ENCODE data around the gene VPS35L. TPM values are rescaled to one million over a fixed set of nuclear protein-coding genes. Genes with fewer than 3 reads are reported as not detected.

The VPS35L gene
- total RNA-seq, 1 donor from 2014 or later: 23.8 TPM

DNA sequence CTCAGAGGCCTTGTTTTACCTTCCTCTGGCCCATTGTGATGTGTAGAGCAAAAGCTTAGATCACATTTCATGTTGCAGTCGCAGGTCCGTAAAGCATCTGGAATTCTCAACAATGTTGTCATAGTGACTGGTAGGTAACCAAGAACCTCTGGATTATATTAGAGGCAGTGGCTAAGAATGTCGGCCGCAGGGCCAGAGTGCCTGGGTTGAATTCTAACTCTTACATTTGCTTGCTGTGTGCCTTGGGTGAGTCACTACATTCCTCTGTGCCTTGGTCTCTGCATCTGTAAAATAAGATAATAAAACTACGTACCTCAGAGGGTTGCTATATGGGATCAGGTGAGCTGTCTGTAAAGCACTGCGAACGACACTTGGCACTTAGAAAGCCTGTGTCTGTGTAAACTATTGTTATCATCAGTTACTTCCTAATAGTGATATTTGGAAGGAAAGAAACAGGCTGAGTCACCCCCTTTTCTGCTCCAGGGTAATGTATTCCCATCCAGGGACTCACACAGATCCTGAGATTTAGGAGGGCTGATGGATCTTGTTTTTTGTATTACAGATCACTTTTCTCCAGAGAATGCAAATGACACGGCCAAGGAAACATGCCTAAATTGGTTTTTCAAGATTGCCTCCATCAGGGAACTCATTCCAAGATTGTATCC lies 52.2 kb downstream of the VPS35L start:
- no peak for DNase-seq
- TF ChIP-seq, protein P1, sequence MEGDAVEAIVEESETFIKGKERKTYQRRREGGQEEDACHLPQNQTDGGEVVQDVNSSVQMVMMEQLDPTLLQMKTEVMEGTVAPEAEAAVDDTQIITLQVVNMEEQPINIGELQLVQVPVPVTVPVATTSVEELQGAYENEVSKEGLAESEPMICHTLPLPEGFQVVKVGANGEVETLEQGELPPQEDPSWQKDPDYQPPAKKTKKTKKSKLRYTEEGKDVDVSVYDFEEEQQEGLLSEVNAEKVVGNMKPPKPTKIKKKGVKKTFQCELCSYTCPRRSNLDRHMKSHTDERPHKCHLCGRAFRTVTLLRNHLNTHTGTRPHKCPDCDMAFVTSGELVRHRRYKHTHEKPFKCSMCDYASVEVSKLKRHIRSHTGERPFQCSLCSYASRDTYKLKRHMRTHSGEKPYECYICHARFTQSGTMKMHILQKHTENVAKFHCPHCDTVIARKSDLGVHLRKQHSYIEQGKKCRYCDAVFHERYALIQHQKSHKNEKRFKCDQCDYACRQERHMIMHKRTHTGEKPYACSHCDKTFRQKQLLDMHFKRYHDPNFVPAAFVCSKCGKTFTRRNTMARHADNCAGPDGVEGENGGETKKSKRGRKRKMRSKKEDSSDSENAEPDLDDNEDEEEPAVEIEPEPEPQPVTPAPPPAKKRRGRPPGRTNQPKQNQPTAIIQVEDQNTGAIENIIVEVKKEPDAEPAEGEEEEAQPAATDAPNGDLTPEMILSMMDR (IDR thresholded peaks at IDR 0.05; ENCODE audit: borderline replicate concordance): no peak
- Histone ChIP-seq H3K27ac (replicated peaks) (no peak overlapping the region), H3K4me3 (no peak overlapping the region), H3K4me1 (peaks cover 25% of the 10 kb centered on the region), H3K27me3 (ENCODE audit: low read depth) (no peaks in the 10 kb centered on the region), H3K9me3 (replicated peaks) (no peaks in the 10 kb centered on the region), H3K36me3 (peaks cover 63% of the 10 kb centered on the region)
- intact Hi-C loops (cut with micrococcal nuclease): no loop called here

DNA sequence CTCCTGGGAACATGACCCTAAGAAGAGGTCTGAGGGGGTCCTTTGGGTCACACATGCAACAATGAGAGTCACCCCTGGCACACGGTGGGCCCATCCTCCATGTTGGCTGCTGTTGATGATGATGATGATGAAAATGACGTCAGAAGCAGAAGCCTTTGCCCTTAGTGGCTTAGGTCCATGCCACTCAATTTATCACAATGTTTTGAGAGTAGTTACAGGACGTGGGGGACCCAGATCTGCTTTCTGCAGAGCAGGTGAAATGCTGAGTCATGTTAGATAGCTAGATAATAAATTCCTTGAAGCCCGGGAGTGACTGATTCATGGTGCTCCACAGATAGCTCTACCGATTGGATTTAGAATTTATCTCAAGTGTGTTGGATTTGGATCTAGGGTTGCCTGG lies 53.9 kb downstream of the VPS35L start:
- Histone ChIP-seq H3K4me3 (no peak overlapping the region), H3K9me3 (replicated peaks) (no peaks in the 10 kb centered on the region), H3K27me3 (ENCODE audit: low read depth) (no peaks in the 10 kb centered on the region), H3K27ac (replicated peaks) (no peak overlapping the region), H3K4me1 (peaks cover 23% of the 10 kb centered on the region), H3K36me3 (peaks cover 69% of the 10 kb centered on the region)
- TF ChIP-seq, protein P1 (IDR thresholded peaks at IDR 0.05; ENCODE audit: borderline replicate concordance): no peak
- intact Hi-C loops (cut with micrococcal nuclease): no loop called here
- no peak for DNase-seq

GRCh38 chr16:19610200-19610599 lies 54.7 kb downstream of the VPS35L start:
- intact Hi-C loops (cut with micrococcal nuclease): no loop called here
- H3K4me3 ChIP-seq: no peak overlapping the region
- DNase-seq: no peak
- no peaks in the 10 kb centered on the region for H3K9me3 ChIP-seq (replicated peaks)
- TF ChIP-seq, protein P1 (IDR thresholded peaks at IDR 0.05; ENCODE audit: borderline replicate concordance): no peak
- peaks cover 69% of the 10 kb centered on the region for H3K36me3 ChIP-seq
- no peak overlapping the region for H3K27ac ChIP-seq (replicated peaks)
- no peaks in the 10 kb centered on the region for H3K27me3 ChIP-seq (ENCODE audit: low read depth)
- peaks cover 16% of the 10 kb centered on the region for H3K4me1 ChIP-seq

DNA sequence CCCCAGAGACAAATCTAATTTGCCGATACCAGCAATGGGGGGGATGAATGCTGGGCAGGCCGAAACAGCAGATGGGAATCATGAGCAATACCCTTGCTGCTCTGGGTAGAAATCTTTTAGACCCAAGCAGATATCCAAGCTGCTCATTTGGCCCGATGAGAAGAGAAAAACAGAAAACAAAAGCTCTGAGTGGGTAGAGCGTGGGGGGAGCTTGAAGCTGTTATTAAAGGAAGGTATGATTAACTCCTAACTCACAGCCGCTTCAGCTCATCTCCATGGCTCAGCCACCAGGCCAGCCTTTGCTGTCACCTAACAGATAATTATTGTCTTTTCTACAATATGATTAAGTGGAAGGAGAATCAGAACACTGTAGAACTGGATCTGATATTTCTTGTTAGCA lies 58.3 kb downstream of the VPS35L start:
- Histone ChIP-seq H3K9me3 (replicated peaks) (no peaks in the 10 kb centered on the region), H3K4me1 (no peaks in the 10 kb centered on the region), H3K36me3 (peaks cover 77% of the 10 kb centered on the region), H3K27me3 (ENCODE audit: low read depth) (no peaks in the 10 kb centered on the region), H3K4me3 (no peak overlapping the region), H3K27ac (replicated peaks) (no peak overlapping the region)
- intact Hi-C loops (cut with micrococcal nuclease): no loop called here
- no peak for DNase-seq
- TF ChIP-seq, protein P1 (IDR thresholded peaks at IDR 0.05; ENCODE audit: borderline replicate concordance): no peak

DNA sequence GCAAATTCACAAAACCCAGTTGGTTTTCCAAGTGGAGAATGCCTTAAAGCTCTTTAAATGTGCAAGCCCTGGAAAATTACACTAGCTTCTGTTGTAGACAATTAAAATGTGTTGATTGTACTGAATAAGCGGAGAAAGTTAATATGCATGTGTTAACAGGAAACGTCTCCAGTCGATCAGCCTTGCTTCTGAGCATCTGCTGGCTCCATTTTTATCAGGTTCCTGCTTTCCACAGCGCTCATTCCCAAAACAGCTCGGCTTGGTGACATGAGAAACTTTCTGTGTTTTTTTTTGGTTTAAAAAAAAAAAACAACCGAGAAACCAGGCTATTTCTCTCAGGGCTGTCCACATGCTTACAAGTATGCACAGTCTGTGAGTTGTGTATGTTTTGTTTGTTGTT lies 60.7 kb downstream of the VPS35L start:
- Histone ChIP-seq H3K4me3 (no peak overlapping the region), H3K4me1 (no peaks in the 10 kb centered on the region), H3K36me3 (peaks cover 64% of the 10 kb centered on the region), H3K27me3 (ENCODE audit: low read depth) (no peaks in the 10 kb centered on the region), H3K9me3 (replicated peaks) (no peaks in the 10 kb centered on the region), H3K27ac (replicated peaks) (no peak overlapping the region)
- DNase-seq: no peak
- intact Hi-C loops (cut with micrococcal nuclease): no loop called here
- TF ChIP-seq, protein P1 (IDR thresholded peaks at IDR 0.05; ENCODE audit: borderline replicate concordance): no peak

Data from left ventricle myocardium inferior (tissue), 1 donor.